Brain microvascular endothelial cell (primary cell): ENCODE measurements around the gene RUNX1.

Experiments
- DNase-seq: peaks from one replicate; pipeline ENCODE4 v3.0.0-alpha.2; 2020
- H3K27ac ChIP-seq: fragments of 250-450 bp; sonication (Bioruptor Pico); 2 replicates; pipeline ENCODE4 v1.5.1; 2020; ENCODE audit warnings: mild to moderate bottlenecking, moderate library complexity
- H3K27me3 ChIP-seq: fragments of 250-450 bp; sonication (Bioruptor Pico); replicated peaks from 2 replicates; pipeline ENCODE4 v1.5.1; 2020; ENCODE audit warnings: mild to moderate bottlenecking
- H3K36me3 ChIP-seq: fragments of 250-450 bp; sonication (Bioruptor Pico); replicated peaks from 2 replicates; pipeline ENCODE4 v1.5.1; 2020; ENCODE audit warnings: mild to moderate bottlenecking
- H3K4me3 ChIP-seq: 2 replicates; pipeline ENCODE4 v1.5.1; 2011; ENCODE audit warnings: low read depth, mild to moderate bottlenecking, control low read depth, low read length, moderate library complexity
- in situ Hi-C: cut with HindIII; loops from 2 replicates; pipeline ENCODE4 v1.10.0; 2017; ENCODE audit warnings: low sequenced_read_pairs, low pct_ligation_motif_present
- TF ChIP-seq, protein P1 (sequence below): IDR thresholded peaks from 2 replicates; pipeline ENCODE4 v1.5.1; 2011; ENCODE audit warnings: low read depth, mild to moderate bottlenecking, moderate library complexity, low read length, control low read depth, inconsistent platforms; ENCODE audit errors: missing control alignments

The RUNX1 gene

DNA sequence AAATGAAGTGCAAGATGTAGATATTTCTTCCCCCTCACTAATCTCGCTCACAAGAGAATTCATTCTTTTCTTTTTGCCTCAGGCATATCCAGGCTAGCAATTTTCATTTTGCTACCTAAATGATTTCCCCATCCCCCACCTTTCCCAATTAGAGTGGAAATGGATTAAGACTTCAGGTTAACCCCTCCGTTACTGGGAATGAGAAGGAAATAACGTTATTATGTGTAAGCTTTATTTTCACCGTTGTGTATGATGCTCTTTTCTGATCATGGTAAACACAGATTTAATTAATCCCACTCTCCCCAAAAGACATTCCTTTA lies 143.9 kb downstream of the RUNX1 start:
- no peaks in the 10 kb centered on the region for H3K27me3 ChIP-seq

DNA sequence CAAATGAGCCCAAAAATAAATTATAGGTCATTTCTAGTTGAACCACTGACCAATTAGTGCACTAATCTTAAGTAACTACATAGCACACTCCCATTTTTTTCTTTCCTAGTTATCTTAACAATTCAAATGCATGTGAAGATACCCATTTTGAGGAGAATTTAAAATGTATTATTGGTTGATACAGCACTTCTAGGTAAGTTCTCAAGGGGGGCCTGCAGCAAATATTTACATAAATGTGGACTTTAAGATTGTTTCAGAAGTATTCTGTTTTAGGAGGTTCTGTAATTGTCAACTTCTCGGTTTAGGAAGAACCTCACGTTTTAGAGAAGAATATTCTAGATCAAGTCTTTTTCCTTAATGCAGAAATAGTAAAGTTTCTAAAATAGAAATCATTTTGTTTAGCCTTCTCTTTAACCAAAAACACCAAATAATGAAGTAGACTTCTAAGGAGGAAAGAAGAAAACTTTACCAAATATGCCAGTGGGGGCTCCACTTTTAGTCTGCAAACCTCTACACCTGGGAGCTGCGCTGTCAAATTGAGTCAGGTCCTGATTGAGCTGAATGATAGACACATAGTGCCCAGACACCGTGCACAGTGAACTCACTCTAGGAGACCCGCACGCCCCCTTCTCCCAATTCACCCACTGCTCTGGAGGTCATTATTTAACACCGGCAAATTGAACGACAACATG lies 144.4 kb downstream of the RUNX1 start:
- Histone ChIP-seq H3K27ac (no peak overlapping the region), H3K4me3 (no peak overlapping the region), H3K36me3 (no peaks in the 10 kb centered on the region), H3K27me3 (no peaks in the 10 kb centered on the region)
- TF ChIP-seq, protein P1, sequence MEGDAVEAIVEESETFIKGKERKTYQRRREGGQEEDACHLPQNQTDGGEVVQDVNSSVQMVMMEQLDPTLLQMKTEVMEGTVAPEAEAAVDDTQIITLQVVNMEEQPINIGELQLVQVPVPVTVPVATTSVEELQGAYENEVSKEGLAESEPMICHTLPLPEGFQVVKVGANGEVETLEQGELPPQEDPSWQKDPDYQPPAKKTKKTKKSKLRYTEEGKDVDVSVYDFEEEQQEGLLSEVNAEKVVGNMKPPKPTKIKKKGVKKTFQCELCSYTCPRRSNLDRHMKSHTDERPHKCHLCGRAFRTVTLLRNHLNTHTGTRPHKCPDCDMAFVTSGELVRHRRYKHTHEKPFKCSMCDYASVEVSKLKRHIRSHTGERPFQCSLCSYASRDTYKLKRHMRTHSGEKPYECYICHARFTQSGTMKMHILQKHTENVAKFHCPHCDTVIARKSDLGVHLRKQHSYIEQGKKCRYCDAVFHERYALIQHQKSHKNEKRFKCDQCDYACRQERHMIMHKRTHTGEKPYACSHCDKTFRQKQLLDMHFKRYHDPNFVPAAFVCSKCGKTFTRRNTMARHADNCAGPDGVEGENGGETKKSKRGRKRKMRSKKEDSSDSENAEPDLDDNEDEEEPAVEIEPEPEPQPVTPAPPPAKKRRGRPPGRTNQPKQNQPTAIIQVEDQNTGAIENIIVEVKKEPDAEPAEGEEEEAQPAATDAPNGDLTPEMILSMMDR = no peak
- DNase-seq = no peak
- in situ Hi-C loops = no loop called here

More for the DNA sequence above, 143.9 kb downstream of the RUNX1 start:
- TF ChIP-seq, protein P1 = no peak
- H3K27ac ChIP-seq = no peak overlapping the region
- in situ Hi-C loops = no loop called here
- DNase-seq = no peak
- H3K4me3 ChIP-seq = no peak overlapping the region
- H3K36me3 ChIP-seq = no peaks in the 10 kb centered on the region

DNA sequence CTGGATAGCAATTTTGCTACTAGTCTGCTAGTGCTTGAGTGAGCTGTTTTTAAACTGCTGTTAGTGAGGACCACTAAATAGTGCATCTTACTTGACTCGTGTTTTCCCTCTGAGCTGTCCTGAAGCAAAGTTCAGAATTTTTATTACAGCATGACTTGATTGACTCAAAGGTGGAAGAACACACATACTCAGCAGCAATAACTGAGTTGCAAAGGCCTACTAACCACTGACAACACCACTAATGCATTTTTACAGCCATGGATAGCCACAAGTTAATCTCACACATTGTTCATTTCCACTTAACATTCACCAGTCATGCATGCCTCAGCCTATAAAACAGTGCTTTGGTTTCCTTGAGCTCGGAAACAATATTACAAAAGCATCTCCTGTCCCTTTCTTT lies 148.7 kb downstream of the RUNX1 start:
- no peak for DNase-seq
- Histone ChIP-seq H3K27me3 (no peaks in the 10 kb centered on the region), H3K27ac (no peak overlapping the region), H3K36me3 (no peaks in the 10 kb centered on the region), H3K4me3 (no peak overlapping the region)
- in situ Hi-C loops = no loop called here
- TF ChIP-seq, protein P1 = no peak

DNA sequence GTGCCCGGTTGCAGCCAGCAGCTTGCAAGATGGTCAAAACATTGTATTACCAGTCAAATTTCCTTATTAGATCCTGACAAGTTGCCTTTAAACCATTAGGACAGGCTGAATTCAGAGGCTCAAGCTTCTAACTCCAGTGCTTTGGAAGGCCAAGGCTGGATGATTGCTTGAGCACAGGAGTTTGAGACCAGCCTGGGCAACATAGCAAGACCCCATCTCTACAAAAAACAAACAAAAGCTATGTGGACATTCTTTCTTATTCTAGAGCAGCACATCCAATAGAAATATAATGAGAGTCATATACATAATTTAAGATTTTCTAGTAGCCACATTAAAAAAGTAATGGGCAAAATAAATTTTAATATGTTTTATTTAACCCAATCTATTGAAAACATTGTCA lies 149.3 kb downstream of the RUNX1 start:
- no peak for DNase-seq
- in situ Hi-C loops = no loop called here
- H3K36me3 ChIP-seq = no peaks in the 10 kb centered on the region
- H3K27me3 ChIP-seq = no peaks in the 10 kb centered on the region
- TF ChIP-seq, protein P1 = no peak
- no peak overlapping the region for H3K4me3 ChIP-seq
- H3K27ac ChIP-seq = no peak overlapping the region

DNA sequence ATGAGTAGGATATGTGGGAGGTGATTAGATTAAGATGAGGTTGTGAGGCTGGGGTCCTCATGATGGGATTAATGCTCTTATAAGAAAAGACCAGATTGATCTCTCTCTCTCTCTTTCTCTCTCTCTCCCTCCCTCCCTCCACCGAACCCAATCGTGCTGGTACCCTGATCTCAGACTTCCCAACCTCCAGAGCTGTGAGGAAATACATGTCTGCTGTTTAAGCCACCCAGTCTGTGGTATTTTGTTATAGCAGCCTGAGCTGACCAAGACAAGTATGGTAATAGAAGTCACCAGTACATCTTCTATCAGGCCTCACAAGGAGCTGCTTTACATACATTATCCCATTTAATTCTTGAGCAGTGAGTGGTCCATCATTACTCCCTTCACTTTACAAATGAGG lies 149.8 kb downstream of the RUNX1 start:
- in situ Hi-C loops = no loop called here
- no peak overlapping the region for H3K4me3 ChIP-seq
- H3K27me3 ChIP-seq = no peaks in the 10 kb centered on the region
- DNase-seq = no peak
- TF ChIP-seq, protein P1 = no peak
- H3K27ac ChIP-seq = no peak overlapping the region
- no peaks in the 10 kb centered on the region for H3K36me3 ChIP-seq

DNA sequence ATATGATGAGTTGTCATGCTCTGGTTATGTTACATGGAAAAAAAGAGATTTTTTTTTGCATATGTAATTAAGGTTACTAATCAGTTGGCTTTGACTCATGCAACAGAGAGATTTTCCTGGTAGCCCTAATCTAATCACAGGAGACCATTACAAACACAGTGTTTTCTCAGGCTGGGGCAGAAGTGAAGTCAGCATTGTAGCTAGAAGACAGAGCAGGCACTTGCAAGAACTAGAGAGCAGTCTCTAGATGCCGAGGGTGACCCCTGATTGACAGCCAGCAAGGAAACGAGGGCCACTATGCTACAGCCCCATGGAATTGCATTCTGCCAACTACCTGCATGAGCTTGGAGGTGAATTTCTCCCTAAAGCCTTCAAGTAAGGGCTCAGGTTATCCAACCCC lies 151.3 kb downstream of the RUNX1 start:
- Histone ChIP-seq H3K36me3 (no peaks in the 10 kb centered on the region), H3K4me3 (no peak overlapping the region), H3K27ac (no peak overlapping the region), H3K27me3 (no peaks in the 10 kb centered on the region)
- in situ Hi-C loops = no loop called here
- TF ChIP-seq, protein P1 = no peak
- no peak for DNase-seq
